NCI-H526 (cell line): ENCODE measurements around the gene CDC37L1.

Experiments used
- DNase-seq, 2 experiments: peaks; one replicate each; lab custom pipeline; 2025; lab: John Stamatoyannopoulos, UW

CDC37L1 gene

DNA sequence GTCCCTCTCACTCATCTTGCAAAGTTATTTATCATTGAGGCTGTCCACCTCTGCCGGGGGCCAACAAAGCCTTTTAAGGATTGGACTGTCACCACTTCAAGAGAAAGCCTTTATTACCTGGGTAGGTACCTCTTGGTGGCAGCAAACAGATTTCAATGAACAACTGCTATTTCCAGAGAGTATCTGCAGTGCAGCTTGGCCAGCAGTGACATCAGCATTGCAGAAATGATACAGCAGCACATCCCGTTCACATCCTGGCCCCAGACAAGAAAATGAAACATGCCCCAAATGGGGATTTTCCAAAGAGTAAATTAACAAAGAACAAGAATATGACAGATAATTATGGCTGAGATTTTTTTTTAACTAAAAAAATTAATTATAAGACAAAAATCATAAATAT lies 10.8 kb upstream of the CDC37L1 start:
- DNase-seq = no peak

DNA sequence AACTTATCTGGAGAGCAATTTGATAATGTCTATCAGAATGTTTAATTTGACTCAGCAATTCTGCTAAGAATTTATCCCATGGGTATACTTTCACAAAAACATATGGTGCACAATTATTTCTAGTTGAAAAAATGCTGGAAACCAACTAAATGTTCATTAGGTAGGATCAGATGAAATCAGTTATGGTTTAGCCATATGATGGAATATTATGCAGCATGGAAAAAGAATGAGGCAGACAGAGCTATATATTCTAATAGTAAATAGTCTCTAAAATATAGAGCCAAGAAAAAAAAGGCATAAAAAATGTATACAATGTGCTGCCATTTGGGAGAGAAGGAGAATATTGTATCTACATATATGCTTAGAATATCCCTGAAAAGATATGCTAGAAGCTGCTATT lies 9.5 kb upstream of the CDC37L1 start:
- DNase-seq = no peak

DNA sequence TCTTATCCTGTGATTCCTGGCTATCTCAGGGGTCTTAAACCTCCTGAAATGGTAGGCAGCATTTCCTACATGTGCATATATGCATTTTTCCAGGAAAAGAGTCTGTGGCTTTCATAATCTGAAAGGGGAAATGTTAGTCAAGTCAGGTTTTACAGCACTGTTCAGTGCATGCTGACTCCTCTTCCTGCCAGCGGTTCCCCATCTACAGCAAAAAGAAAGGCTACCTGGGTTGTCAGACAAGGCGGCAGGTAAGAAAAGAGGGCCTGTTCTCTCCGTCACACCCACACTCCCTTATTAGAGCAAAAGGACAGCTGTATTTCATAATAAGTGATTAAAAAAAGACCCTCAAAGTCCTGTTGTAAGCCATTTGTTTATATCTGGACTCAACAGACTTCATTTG lies 8.8 kb upstream of the CDC37L1 start:
- no peak for DNase-seq

- DNase-seq = no peak
Measured at GRCh38 chr9:4671737-4672136, 7.6 kb upstream of the CDC37L1 start.

GRCh38 chr9:4674783-4675182 lies 4.6 kb upstream of the CDC37L1 start:
- DNase-seq = no peak

- DNase-seq = no peak
Measured at GRCh38 chr9:4677392-4677791, 2.0 kb upstream of the CDC37L1 start.

- DNase-seq = peak in 1 of 2 experiments; percentile 49
Measured at GRCh38 chr9:4678679-4679267, 596 bp upstream of the CDC37L1 start.

DNA sequence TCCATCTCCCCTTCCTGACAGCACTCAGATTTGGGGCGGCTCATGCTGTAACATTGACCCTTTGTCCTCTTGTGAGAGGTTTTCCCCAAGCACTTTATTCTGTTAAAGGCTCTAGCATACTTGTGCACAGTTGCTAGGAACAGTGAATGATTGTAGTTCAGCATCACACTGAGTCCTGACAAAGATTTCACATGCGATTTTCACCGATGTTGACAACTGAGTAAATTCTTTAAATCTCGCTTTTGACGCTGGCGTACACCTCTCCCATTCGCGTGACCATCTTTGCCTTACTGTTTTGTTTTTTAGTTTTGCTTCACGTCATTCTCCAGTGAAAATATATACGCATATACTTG lies 780 bp downstream of the CDC37L1 start:
- no peak for DNase-seq

GRCh38 chr9:4680750-4681149 lies 1.4 kb downstream of the CDC37L1 start:
- no peak for DNase-seq

- DNase-seq = no peak
Measured at GRCh38 chr9:4684820-4685219, 5.5 kb downstream of the CDC37L1 start.

- no peak for DNase-seq
Measured at GRCh38 chr9:4686112-4686511, 6.7 kb downstream of the CDC37L1 start.

- no peak for DNase-seq
Measured at GRCh38 chr9:4686584-4686983, 7.2 kb downstream of the CDC37L1 start.

- DNase-seq = no peak
Measured at GRCh38 chr9:4689021-4689420, 9.7 kb downstream of the CDC37L1 start.

DNA sequence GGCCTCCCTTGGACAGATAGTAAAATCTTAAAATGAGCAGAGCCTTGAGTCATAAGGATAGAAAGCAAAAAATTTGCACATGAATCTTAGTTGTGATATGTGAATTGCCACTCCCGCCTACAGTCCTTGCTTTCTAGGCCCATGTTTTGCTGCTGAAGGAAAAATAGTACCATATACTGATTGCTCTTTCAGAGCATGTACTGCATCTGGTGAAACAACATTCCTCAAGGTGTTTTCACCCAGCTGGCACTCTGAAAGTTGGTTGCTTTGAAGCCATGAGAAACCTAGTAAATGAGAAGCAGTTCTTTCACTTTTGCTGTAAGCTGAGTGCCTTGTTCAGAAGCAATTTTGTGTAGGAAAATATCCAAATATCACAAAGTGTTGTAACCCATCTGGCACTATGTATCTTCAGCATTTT lies 10.3 kb downstream of the CDC37L1 start:
- no peak for DNase-seq

DNA sequence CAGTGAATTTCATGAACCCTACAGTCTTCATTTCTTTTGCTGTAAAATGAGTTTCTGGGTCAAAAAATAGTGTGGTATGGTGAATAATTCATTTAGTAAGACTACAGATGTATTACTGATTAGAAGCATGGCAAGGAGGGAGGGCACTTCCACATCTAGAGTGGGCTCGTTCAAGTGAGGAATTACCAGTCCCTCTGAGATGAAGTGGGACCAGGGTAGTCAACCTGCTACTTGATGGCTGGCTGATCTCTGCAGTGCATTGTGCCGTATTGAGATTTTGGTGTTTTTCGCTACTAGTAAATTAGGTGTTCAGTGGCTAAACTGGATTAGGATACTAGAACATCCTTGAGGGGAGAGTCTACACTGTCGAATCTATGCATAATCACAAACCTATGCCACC lies 10.8 kb downstream of the CDC37L1 start:
- DNase-seq = no peak

GRCh38 chr9:4691795-4692194 lies 12.4 kb downstream of the CDC37L1 start:
- DNase-seq = no peak

GRCh38 chr9:4700091-4700490 lies 20.7 kb downstream of the CDC37L1 start:
- DNase-seq = no peak

- DNase-seq = no peak
Measured at GRCh38 chr9:4700932-4701331, 21.6 kb downstream of the CDC37L1 start.

GRCh38 chr9:4701526-4701925 lies 22.2 kb downstream of the CDC37L1 start:
- no peak for DNase-seq

DNA sequence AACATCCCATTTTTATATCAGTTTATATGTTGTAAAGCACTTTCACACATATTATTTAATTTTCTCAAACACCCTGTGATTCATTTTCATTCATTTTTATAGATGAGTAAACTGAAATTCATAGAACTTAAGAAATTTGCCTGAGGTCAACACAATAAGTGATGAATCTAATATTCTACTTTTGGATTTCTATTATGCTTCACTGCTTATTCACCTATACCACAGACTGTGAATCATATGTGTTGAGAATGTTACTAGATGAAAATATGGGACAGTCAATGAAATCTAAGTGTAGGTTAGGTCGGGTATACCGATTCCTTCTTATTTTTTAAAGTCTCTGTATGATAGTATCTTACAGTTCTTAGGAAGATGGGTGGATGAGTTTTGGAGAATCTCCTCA lies 24.8 kb downstream of the CDC37L1 start:
- DNase-seq = no peak

GRCh38 chr9:4706021-4706420 lies 26.7 kb downstream of the CDC37L1 start:
- DNase-seq = no peak

DNA sequence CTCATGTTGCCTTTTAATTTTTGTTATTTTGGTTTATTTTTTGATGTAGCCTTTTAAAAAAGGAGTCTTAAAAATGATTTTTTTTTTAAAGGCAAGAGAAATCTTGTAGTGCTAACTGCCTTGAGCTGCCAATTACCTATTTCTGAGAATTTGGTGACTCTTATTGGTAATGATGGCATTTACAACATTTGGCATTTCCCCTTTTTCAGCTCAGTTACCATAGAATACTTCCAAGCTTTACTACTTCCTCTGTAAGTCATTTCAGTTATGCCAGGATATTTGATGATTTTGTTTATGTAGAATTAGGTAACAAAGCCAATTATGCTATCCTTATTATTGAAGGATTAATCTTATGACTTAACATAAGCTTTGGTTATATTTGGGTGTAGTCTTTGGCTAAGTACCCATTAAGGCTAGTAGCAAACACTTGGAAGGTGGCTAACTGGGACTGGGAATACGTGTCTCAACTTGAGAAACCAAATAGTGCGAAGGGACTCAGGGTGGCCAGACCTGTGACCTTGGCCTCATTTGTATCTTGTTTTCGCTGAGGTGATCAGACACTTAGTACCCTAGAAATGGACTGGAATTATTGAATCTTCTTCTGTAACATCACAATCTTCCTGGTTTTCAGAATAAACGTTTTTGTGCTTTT lies 27.7 kb downstream of the CDC37L1 start:
- no peak for DNase-seq

DNA sequence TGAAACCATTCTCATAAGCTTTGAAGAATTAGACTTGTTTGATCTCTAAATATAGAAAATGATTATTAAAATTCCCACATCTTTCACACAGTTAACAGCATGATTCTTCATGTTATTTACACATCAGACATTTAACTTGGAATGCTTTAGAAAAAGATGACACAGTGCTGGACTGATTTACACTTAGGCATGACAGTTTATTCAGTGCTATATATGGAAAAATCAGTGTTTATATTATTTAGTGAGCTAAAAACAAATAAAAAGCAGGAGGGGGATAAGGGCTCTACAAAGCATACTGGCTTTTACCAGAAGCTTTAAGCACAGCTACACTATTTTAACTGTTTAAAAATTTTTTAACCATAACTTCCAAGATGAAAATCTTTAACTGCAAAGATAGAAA lies 30.0 kb downstream of the CDC37L1 start:
- DNase-seq = no peak

- no peak for DNase-seq
Measured at GRCh38 chr9:4713849-4714248, 34.5 kb downstream of the CDC37L1 start.
